GM18873 (cell line): ENCODE measurements around the gene TRAPPC3L.

Experiments
- ATAC-seq: cut with Tn5 transposase; IDR thresholded peaks from one replicate; pipeline ENCODE4 v1.9.1; 2021; ENCODE audit warnings: mild to moderate bottlenecking, moderate library complexity, moderate number of reproducible peaks; ENCODE audit not compliant: unreplicated experiment, low FRiP score

The TRAPPC3L gene

GRCh38 chr6:116545651-116546050 lies at the start of gene TRAPPC3L:
Gene TRAPPC3L, minus strand, starts transcription at chr6:116545684. Its CDS starts 170 bp downstream, at chr6:116545514.
- ATAC-seq, result no peak

DNA sequence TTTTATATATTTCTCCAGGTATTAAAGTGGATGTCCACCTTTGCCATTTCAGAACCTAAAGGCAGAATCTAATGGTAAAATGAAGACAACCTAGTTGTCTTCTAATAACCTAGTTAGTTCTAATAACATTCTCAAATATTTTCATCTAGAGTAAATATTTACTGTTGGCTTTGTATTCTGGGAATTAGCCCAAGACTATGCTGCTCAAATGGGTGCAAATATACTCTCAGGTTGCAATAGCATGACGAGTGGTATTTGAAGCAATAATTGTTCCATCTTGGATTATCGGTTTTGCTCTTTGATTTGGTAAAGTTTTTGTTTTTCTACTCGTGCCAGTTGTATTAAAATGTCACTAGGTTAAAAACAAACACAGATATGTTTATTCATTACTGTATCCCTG lies 49.8 kb upstream of the TRAPPC3L start:
- no peak for ATAC-seq

DNA sequence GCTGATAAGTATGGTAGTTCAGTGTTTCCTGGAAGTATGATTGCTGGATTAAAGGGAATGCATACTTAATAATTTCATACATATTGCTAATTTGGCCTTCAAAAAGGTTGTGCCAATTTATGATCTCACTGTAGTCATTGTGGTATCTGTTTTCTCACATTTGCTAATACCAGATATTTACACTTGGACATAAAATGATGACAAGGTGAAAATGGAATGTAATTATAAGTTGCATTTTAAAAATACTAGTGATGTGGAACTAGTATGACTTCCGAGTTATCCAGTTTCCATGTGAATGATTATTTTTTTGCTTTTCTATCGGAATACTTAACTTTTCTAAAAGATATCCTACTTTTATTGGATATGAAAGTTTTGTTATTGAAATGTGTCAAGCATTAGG lies 41.3 kb upstream of the TRAPPC3L start:
- ATAC-seq, result no peak

DNA sequence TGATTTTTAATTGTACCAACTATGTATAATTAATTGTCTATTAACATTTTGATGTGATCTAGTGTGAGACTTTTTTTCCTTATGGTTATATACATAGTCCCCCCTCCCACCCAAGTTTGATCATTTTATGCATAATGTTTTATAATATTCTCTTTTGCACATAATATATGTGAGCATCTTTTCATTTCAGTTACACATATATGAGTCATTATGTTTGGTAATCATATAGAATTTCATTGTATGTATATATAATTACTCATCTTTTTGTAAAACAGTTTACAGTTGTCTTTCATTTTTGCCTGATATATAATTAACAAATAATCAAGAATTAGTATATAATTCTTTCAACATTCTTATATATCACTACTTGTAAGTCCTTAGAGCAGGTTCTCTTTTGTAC lies 40.8 kb upstream of the TRAPPC3L start:
- ATAC-seq, result no peak

- ATAC-seq, result no peak
Observed at GRCh38 chr6:116580198-116580597, 34.7 kb upstream of the TRAPPC3L start.

DNA sequence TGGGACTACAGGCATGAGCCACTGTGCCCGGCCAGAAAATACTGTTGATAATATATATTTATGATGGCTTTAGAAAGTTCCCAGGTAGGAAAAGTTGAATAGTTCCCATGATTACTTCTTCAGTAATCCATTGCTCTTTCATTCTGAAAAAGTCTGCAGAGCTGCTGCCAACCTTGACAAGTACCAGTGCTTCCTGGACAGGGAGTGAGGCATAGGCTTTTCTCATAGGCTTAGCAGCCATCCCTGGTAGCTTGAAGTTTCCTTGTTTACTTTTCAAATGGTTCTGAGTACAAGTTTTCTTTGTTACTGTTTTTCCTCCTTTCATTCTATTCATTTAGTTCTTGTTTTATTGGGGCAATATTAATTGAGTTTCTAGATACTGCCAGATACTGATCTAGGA lies 33.7 kb upstream of the TRAPPC3L start:
- ATAC-seq, result no peak

GRCh38 chr6:116578335-116578734 lies 32.9 kb upstream of the TRAPPC3L start:
- ATAC-seq, result no peak

- ATAC-seq, result no peak
Observed at GRCh38 chr6:116577486-116577885, 32.0 kb upstream of the TRAPPC3L start.

DNA sequence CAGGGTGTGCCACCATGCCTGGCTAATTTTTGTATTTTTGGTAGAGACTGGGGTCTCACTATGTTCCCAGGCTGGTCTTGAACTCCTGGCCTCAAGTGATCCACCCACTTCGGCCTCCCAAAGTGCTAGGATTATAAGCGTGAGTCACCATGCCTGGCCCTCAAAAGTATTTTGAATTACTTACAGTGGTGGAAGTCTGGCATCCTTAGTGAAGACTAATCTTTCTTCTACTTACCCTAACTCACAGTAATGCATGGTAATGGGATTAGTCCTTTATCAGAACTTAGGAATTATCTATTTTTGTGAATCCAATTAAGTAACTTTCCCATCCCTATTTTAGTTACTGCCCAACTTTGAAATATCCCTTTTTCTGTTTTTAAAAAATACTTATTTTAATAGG lies 29.7 kb upstream of the TRAPPC3L start:
- no peak for ATAC-seq

GRCh38 chr6:116572162-116572561 lies 26.7 kb upstream of the TRAPPC3L start:
- no peak for ATAC-seq

DNA sequence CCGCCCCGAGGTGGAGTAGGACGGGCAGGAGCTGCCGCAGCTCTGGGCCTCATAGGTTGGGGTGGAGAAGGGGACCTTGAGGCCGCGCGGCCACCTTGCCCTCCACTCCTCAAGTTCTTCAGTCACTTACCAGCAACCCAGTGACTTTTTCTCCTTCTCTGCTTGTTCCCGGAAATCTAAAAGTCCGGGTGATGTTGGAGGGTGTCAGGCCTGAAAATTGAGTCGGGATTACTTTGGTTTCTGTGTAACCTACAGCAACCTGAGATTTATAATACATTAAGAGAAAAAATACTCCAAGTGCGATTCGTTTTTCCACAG lies 26.2 kb upstream of the TRAPPC3L start:
- ATAC-seq, result no peak

GRCh38 chr6:116570856-116571682 lies 25.6 kb upstream of the TRAPPC3L start, which contains the start of gene RWDD1:
Gene RWDD1, plus strand, starts transcription at chr6:116571504. Its CDS starts 79 bp downstream, at chr6:116571583.
- peak; percentile 91 for ATAC-seq

DNA sequence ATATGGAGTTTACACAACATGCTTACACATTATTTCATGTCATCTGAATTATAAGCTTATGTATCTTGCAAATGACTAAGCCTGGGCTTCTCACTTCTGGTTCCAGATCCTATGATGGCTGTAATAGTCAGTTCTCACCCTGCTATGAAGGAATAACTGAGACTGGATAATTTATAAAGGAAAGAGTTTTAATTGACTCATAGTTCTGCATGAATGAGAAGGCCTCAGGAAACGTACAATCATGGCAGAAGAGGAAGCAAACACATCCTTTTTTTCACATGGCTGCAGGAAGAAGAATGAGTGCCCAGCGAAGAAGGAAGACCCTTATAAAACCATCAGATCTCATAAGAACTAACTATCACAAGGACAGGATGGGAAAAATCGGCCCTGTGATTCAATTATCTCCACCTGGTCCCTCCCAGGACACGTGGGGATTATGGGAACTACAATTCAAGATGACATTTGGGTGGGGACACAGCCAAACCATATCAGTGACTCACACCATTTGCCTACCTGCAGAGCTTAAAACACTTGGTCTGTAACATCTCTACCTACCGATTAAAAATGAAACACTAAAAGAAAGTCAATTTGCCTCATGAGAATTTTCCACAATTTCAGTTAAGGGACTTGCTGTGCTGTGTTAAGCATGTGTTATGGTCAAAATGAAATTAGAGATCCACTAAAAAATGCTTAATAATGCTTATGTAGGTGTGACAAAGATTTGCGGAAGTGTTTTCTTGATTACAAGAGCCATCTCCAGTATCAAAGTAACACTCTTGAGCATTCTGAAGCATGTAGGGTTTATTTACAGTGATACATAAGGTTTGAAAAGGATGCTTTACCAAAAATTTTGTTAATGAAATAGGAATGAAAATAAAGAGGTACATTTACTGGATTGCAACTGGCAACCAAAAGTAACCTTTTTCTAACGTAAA lies 23.6 kb upstream of the TRAPPC3L start:
- no peak for ATAC-seq

DNA sequence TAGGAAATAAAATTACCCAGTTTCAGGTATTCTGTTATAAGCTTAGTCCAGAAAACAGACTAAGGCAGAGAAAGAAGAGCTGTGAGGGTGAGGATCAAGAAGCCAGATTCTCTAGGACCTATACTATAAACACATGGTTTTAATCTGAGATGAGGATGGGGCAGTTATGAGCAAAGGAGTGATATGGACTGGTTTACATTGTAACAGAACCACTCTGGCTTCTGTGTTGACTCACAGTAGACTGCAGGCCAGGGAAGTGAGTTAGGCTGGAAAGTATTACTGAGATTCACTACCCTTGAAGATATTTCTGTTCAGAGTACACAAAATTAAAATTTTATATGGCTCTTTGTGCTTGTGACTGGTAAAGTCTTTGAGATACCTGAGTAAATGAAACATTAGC lies 22.6 kb upstream of the TRAPPC3L start:
- no peak for ATAC-seq

DNA sequence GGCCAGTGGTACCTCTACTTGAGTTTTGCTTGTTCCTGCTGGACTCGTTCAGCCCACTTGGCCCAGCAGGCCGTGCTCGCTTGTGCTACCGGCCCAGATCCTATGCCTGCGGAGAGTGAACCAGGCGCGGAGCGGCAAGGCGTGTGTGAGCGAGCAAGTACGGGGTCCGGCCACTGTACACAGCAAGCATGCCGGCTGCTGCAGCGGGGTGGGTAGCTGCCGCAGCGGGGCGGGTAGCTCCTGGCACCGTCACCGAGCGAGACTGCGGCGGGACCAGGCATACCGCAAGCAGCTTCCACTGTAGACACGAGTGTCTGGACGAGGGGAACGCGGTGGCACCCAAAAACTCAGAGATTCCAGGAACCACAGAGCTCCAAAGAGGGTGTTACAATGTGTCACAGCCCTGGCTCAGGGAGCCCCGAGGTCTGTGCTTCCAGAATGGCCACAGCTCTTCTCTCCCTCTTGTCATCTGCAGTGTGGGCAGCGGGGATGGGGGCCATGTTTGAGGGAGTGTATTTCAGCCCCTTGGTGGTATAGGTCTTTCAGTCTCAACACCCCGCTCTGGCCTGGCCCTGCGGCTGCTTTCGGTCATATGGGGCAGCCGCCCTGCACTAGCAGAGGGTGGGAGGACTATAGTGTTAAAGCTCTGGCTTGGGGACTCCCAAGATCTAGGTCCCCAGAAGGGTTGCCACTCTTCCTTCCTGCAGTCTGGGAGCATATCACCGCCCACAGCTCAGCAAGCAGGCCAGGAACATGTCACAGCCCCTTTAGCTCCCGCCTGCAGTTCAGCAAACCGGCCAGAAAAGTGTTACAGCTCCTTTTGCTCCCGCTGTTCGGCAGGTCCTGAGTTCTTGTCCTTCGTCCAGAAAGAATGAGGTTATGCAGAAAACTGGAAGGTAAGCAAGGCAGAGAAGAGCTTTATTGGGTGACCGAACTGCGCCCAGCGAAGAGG lies 19.7 kb upstream of the TRAPPC3L start:
- no peak for ATAC-seq

- ATAC-seq, result no peak
Observed at GRCh38 chr6:116564311-116564710, 18.8 kb upstream of the TRAPPC3L start.

DNA sequence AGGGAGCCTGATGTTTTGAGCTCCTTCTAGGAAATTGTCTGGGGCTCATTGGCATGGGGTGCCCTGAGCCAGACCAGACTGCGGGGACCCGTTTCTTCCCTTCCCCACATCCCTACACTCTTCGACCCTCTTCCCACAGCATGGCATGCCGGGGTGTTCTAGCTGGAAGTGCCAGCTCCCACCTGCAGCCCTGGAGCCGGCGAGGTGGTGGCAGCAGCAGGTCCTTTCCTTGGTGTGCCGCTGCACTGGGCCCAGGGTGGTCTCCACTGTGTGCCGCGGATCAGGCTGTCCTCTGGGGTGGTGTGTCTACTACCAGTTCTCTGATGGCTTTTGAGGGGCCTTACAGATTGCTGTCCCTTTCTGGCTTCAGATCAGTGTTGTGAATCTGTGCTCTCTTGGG lies 18.3 kb upstream of the TRAPPC3L start:
- no peak for ATAC-seq

DNA sequence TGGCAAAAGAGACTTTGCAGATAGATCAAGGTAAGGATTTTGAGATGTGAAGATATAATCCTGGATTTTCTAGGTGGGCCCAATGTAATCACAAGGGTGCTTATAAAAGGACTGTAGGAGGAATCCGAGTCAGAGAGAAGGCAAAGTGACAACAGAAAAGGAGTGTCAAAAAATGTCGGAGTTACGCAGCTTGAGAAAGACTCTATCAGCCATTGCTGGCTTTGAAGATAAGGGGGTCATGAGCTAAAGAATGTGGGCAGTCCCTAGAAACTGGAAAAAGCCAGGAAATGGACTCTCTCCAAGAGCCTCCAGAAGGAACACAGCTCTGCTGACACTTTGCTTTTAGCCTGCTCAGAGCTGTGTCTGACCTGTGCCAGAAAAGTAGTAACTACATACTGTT lies 17.1 kb upstream of the TRAPPC3L start:
- ATAC-seq, result no peak

- ATAC-seq, result no peak
Observed at GRCh38 chr6:116562019-116562403, 16.5 kb upstream of the TRAPPC3L start.

DNA sequence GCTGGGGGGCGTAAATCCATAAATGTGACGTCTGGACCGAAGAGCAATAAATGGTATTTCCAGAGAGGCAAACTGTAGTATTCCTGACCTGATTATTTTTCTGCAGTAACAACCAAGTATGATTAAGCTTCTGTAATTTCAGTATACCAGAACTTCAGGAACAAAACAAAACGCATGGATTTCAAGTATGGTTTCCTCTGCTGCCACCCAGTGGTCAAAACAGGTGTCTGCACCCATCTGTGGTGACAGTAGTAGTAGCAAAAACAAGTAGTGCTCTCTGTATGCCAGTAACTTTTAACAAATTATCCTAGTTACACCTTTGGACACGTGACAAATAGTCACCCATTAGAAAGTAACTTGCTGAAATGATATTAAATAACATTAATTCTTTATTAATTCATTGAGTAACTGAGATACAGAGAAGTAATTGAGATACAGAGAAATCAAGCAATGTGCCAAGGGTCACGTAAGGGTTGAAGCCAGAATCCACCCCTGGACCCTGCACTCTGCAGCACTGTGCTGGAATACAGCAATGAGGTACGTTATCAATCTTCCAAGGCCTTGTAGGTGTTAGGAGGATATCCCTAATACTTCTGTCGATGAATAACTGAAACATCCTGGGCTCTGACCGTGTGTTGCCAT lies 16.0 kb upstream of the TRAPPC3L start:
- ATAC-seq, result peak; percentile 72
